OCI-LY7 (cell line): Measurements from ENCODE around the gene IFI6. TPM values are rescaled to one million over a fixed set of nuclear protein-coding genes. Genes with fewer than 3 reads are reported as not detected.

Source experiments
- BruUV-seq: library from RNA; stranded (reverse); fragments of 400-500 nt; replicated peaks from 2 replicates; lab custom pipeline; 2021; lab: Mats Ljungman, UMichigan
- CTCF ChIA-PET: fragments of 300-600 bp; sonication (Branson Sonifier 250); formaldehyde crosslinking; loops from one replicate; lab custom pipeline; 2022; ENCODE audit warnings: antibody characterized with exemption; ENCODE audit not compliant: unreplicated experiment; lab: Charles Lee
- POLR2A ChIA-PET: fragments of 300-600 bp; sonication (Branson Sonifier 250); formaldehyde crosslinking; loops from one replicate; lab custom pipeline; 2022; ENCODE audit warnings: antibody characterized with exemption; lab: Charles Lee
- DNase-seq: peaks from one replicate; pipeline ENCODE4 v3.0.0-alpha.2; 2015; ENCODE audit warnings: low spot score
- H2AFZ ChIP-seq: fragments of 200-600 bp; sonication (generic), shearing (Covaris generic); 2 replicates; pipeline ENCODE4 v1.6.1; 2014; ENCODE audit warnings: mild to moderate bottlenecking, antibody characterized with exemption, low read length, moderate library complexity
- H3K27ac ChIP-seq: fragments of 200-600 bp; sonication (generic); 2 replicates; pipeline ENCODE4 v1.5.1; 2014; ENCODE audit warnings: mixed run types, low read depth, mild to moderate bottlenecking, moderate library complexity, low read length, inconsistent platforms; ENCODE audit not compliant: poor library complexity, severe bottlenecking
- H3K36me3 ChIP-seq: fragments of 200-600 bp; sonication (generic); 2 replicates; pipeline ENCODE4 v1.6.1; 2014; ENCODE audit warnings: mild to moderate bottlenecking, antibody characterized with exemption, low read length, moderate library complexity, mixed read lengths; ENCODE audit not compliant: insufficient read depth
- H3K4me1 ChIP-seq: fragments of 200-600 bp; sonication (generic); 2 replicates; pipeline ENCODE4 v1.5.1; 2014; ENCODE audit warnings: mild to moderate bottlenecking, low read length; ENCODE audit not compliant: insufficient read depth, poor library complexity, severe bottlenecking
- H3K4me2 ChIP-seq: fragments of 200-600 bp; sonication (generic); 2 replicates; pipeline ENCODE4 v1.6.1; 2014; ENCODE audit warnings: mild to moderate bottlenecking, low read length
- H3K4me3 ChIP-seq: fragments of 200-600 bp; sonication (generic); 2 replicates; pipeline ENCODE4 v1.5.1; 2014; ENCODE audit warnings: mild to moderate bottlenecking, low read depth, low read length; ENCODE audit not compliant: poor library complexity, severe bottlenecking
- H3K79me2 ChIP-seq: fragments of 200-600 bp; sonication (generic); 2 replicates; pipeline ENCODE4 v1.6.1; 2016; ENCODE audit warnings: low read depth, mild to moderate bottlenecking, low read length, moderate library complexity, mixed read lengths; ENCODE audit not compliant: insufficient read depth
- H3K9me2 ChIP-seq: fragments of 200-600 bp; sonication (generic); 2 replicates; pipeline ENCODE4 v1.6.1; 2016; ENCODE audit warnings: mild to moderate bottlenecking, low read length, mixed read lengths; ENCODE audit not compliant: insufficient read depth
- H3K9me3 ChIP-seq: fragments of 200-600 bp; sonication (generic); 2 replicates; pipeline ENCODE4 v1.6.1; 2014; ENCODE audit warnings: mild to moderate bottlenecking, mixed run types, low read length, mixed read lengths
- H4K20me1 ChIP-seq: fragments of 200-600 bp; sonication (generic); 2 replicates; pipeline ENCODE4 v1.6.1; 2014; ENCODE audit warnings: mild to moderate bottlenecking, antibody characterized with exemption, low read length, moderate library complexity, mixed read lengths; ENCODE audit not compliant: insufficient read depth
- EZH2phosphoT487 ChIP-seq: fragments of 200-600 bp; sonication (generic); IDR thresholded peaks from 2 replicates; pipeline ENCODE4 v1.6.1; 2018; ENCODE audit warnings: low read depth, borderline replicate concordance, mild to moderate bottlenecking, mixed run types, antibody characterized with exemption, low read length, moderate library complexity, mixed read lengths
- intact Hi-C: fragments of 100-400 bp; cut with micrococcal nuclease; formaldehyde crosslinking; loops from one replicate; pipeline ENCODE4 v1.10.0; 2022; ENCODE audit not compliant: unreplicated experiment
- total RNA-seq, 2 experiments: library from RNA; depleted of rRNA in 1 of 2; stranded (reverse); fragments of >200 nt in 1 of 2; shearing (Covaris generic) in 1 of 2; gene quantifications; 2 replicates each; pipeline ENCODE4 v1.2.3, GENCODE V29; 2014 to 2022
- TF ChIP-seq, protein P1 (sequence below): fragments of 200-600 bp; sonication (generic); conservative IDR thresholded peaks from 2 replicates; pipeline ENCODE4 v1.5.1; 2014; ENCODE audit warnings: mild to moderate bottlenecking, antibody characterized with exemption, low read length, moderate library complexity, mixed read lengths

Gene IFI6
- total RNA-seq, 2 experiments from 2014 or later, result 6.0 to 7.7 TPM

DNA sequence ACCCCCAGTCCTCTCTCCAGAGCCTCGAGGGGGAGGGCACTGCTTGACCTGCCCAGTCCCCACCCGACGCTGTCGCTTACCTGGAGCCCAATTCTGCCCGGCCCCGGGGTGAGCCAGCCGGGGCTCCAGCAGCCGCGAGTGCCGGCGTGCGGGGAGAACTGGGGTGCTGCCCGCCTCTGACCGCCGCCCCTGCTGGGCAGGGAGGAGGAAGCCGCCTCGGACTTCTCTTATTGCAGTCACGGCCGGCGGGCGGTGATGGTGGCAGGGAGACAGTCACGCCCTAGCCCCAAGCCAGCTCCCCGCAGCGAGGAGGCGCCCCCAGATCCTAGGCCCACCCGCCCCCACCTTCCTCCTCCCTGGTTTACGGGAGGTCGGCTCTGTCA is 37.0 kb downstream of the IFI6 start, which contains the start of gene FGR:
TSS of gene FGR (minus strand) at position 201 of the 383 bp plus-strand sequence. CDS start 11,269 bp downstream, outside the sequence.
- CTCF ChIA-PET, result no interaction called here
- Histone ChIP-seq H2AFZ (no peak within 1 kb of the TSS), H3K36me3 (no peaks in the 10 kb centered on the region), H3K9me3 (no peaks in the 10 kb centered on the region), H4K20me1 (no peaks in the 10 kb centered on the region), H3K4me2 (no peak within 1 kb of the TSS; the same call in 1 of the 2 replicates), H3K4me1 (peaks cover 45% of the 10 kb centered on the region), H3K9me2 (no peaks in the 10 kb centered on the region), H3K27ac (no peak within 1 kb of the TSS), H3K79me2 (no peaks in the 10 kb centered on the region), H3K4me3 (no peak within 1 kb of the TSS)
- BruUV-seq, result no TSS peak
- DNase-seq, result no peak
- POLR2A ChIA-PET, result no interaction called here
- TF ChIP-seq, protein P1, sequence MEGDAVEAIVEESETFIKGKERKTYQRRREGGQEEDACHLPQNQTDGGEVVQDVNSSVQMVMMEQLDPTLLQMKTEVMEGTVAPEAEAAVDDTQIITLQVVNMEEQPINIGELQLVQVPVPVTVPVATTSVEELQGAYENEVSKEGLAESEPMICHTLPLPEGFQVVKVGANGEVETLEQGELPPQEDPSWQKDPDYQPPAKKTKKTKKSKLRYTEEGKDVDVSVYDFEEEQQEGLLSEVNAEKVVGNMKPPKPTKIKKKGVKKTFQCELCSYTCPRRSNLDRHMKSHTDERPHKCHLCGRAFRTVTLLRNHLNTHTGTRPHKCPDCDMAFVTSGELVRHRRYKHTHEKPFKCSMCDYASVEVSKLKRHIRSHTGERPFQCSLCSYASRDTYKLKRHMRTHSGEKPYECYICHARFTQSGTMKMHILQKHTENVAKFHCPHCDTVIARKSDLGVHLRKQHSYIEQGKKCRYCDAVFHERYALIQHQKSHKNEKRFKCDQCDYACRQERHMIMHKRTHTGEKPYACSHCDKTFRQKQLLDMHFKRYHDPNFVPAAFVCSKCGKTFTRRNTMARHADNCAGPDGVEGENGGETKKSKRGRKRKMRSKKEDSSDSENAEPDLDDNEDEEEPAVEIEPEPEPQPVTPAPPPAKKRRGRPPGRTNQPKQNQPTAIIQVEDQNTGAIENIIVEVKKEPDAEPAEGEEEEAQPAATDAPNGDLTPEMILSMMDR, result no peak
- TF ChIP-seq EZH2phosphoT487, result no peak
- intact Hi-C loops, result no loop called here

DNA sequence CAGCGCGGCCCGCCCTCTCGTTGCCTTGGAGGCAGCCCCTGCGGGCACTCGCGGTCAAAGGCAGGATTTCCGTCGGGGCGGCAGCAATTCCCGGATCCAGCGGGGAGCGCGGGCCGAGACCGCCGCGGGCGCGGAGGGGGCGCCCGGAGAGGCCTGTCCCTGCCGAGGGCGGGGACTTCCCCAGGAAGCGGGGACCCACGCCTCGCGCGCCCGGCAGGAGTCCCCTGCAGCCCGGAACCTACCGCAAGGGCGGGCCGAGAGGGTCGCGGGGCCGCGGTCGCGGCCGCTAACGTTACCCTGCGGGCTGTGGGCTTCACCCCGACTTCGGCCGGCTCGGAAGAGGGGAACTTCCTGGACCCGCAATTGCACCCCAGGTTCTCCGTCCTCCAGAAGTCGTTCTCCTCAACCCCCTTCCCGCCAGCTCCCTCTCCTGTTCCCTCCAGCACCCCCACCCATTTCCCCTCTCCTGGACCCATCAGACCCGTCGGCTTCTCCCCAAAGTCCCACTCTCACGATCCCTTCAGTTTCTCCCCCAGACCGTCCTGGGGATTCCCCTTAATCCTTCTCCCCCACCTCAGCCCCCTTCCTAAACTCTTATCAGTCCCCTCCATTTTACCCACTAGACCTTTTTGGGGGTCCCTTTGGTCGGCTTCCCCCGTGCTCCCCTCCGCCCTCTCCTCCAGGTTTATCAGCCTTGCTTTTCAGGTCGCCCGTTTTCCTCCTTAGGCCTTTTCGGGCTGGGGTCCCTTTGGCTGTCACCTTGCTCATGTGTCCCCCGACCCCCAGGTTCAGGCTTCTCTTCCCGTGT is 37.6 kb downstream of the IFI6 start:
- intact Hi-C loops, result no loop called here
- no peak overlapping the region for H2AFZ ChIP-seq
- no peak overlapping the region for H3K27ac ChIP-seq
- no peaks in the 10 kb centered on the region for H3K9me2 ChIP-seq
- ChIA-PET CTCF (interaction anchor here (0.6 kb wide), 1 partner anchor 1638 kb away, joined by 4 read pairs; no protein-coding TSS in a partner anchor), POLR2A (no interaction called here)
- peaks cover 51% of the 10 kb centered on the region for H3K4me1 ChIP-seq
- H3K79me2 ChIP-seq, result no peaks in the 10 kb centered on the region
- no peak overlapping the region; the same call in 1 of the 2 replicates for H3K4me2 ChIP-seq
- no TSS peak for BruUV-seq
- TF ChIP-seq EZH2phosphoT487, result 0 out of 2 replicates have a peak, but pooled peaks have one; percentile 63
- TF ChIP-seq, protein P1, result no peak
- no peaks in the 10 kb centered on the region for H3K9me3 ChIP-seq
- no peaks in the 10 kb centered on the region for H3K36me3 ChIP-seq
- no peak for DNase-seq
- no peaks in the 10 kb centered on the region for H4K20me1 ChIP-seq
- H3K4me3 ChIP-seq, result no peak overlapping the region

DNA sequence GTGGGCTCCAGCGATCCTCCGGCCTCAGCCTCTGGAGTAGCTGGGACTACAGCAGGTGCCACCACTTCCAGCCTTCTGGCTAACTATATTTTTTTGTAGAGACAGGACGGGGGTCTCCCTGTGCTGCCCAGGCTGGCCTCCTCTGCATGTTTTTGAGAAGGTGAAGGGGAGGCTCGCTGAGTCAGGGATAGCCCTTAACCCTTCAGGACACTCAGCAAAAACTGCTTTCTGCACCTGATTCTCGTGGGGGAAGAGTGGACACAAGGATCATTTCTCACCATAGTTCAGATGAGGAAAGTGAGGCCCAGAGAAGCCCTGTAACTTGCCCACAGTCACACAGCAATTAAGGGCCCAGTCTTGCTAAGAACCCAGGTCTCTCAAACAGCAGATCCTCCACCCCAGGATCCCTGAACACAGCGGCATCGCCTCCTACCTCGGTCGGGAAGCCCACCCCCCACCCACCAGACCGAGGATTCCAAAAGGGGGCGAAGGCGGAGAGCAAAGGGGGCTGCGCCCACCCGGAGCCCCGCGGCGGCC is 38.3 kb downstream of the IFI6 start:
- Histone ChIP-seq H3K9me2 (no peaks in the 10 kb centered on the region), H2AFZ (no peak overlapping the region; the same call in 1 of the 2 replicates), H3K27ac (no peak overlapping the region), H3K4me1 (peaks cover 57% of the 10 kb centered on the region), H3K4me2 (no peak overlapping the region; the same call in 1 of the 2 replicates), H3K9me3 (no peaks in the 10 kb centered on the region), H4K20me1 (no peaks in the 10 kb centered on the region), H3K4me3 (no peak overlapping the region), H3K36me3 (no peaks in the 10 kb centered on the region), H3K79me2 (no peaks in the 10 kb centered on the region)
- ChIA-PET CTCF (interaction anchor here (0.6 kb wide), 1 partner anchor 1637 kb away, joined by 4 read pairs; no protein-coding TSS in a partner anchor), POLR2A (no interaction called here)
- BruUV-seq, result no TSS peak
- no peak for DNase-seq
- TF ChIP-seq EZH2phosphoT487, result no peak
- TF ChIP-seq, protein P1, result no peak
- intact Hi-C loops, result no loop called here
